Neural cell (in vitro differentiated cells): ENCODE results near the gene C8A.

ENCODE experiments used
- CTCF ChIP-seq: fragments of 450-650 bp; IDR thresholded peaks from 2 replicates; pipeline ENCODE4 v1.5.1; 2014; ENCODE audit warnings: antibody characterized with exemption, mild to moderate bottlenecking, moderate library complexity; ENCODE audit not compliant: poor library complexity, severe bottlenecking
- EZH2 ChIP-seq: fragments of 200-600, 300-800 bp; shearing (Covaris generic), sonication (generic); IDR thresholded peaks from 2 replicates; pipeline ENCODE4 v1.6.1; 2014; ENCODE audit warnings: antibody characterized with exemption, low read length, borderline replicate concordance, mild to moderate bottlenecking; ENCODE audit not compliant: insufficient read depth, poor library complexity, severe bottlenecking

GRCh38 chr1:56852476-56852875 is 2.1 kb upstream of the C8A start:
- no peak for TF ChIP-seq CTCF
- no peak for TF ChIP-seq EZH2
